Measurements from ENCODE around the gene EBF4. TPM values are rescaled to one million over a fixed set of nuclear protein-coding genes. Genes with fewer than 3 reads are reported as not detected.
A peak's percentile ranks its signal among the peaks of the same experiment; 100 is the strongest.

Gene EBF4
- total RNA-seq, 1 experiment from 2014 or later = not detected

DNA sequence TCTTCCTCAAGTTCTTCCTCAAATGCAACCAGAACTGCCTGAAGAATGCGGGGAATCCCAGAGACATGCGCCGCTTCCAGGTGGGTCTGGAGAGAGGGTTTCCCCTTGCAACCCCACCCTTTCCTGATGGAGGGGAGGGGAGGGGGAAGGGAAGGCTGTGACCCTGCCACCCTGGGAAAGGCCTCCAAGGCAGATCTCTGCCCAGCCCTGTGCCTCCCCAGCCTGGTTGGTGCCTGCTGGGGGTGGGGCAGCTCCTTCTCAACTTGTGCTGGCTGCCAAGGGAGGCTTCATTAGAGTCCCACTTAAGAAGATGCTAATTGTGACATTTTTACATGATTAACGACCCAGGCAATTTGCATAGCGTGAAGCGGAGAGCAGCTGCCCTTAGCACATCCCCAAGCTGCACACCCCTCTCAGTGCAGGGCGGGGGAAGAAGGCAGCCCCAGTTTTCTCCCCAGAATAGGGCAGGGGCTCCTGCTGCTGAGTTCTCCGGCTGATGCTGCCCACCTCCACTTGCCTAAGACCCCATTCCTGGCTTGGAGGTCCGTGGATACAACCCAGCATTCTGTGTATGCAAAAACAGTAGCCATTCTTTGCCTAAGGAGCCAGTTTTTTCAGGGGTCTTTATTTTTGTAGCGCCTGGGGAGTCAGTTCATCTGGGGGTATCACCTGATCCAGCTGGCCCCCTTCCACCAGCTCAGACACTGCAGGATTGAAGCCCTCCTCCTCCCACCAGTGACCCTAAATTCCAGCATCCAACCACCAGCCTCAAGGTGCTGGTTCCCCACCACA is 56.2 kb downstream of the EBF4 start:
- no peaks in the 10 kb centered on the region for H3K36me3 Mint-ChIP-seq (ENCODE audit: insufficient read depth, unreplicated experiment)
- TF ChIP-seq, protein P1, sequence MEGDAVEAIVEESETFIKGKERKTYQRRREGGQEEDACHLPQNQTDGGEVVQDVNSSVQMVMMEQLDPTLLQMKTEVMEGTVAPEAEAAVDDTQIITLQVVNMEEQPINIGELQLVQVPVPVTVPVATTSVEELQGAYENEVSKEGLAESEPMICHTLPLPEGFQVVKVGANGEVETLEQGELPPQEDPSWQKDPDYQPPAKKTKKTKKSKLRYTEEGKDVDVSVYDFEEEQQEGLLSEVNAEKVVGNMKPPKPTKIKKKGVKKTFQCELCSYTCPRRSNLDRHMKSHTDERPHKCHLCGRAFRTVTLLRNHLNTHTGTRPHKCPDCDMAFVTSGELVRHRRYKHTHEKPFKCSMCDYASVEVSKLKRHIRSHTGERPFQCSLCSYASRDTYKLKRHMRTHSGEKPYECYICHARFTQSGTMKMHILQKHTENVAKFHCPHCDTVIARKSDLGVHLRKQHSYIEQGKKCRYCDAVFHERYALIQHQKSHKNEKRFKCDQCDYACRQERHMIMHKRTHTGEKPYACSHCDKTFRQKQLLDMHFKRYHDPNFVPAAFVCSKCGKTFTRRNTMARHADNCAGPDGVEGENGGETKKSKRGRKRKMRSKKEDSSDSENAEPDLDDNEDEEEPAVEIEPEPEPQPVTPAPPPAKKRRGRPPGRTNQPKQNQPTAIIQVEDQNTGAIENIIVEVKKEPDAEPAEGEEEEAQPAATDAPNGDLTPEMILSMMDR (IDR thresholded peaks at IDR 0.05; ENCODE audit: unreplicated experiment) = no peak
- H3K4me3 Mint-ChIP-seq (ENCODE audit: unreplicated experiment) = no peak overlapping the region
- no peak for DNase-seq (ENCODE audit: unreplicated experiment)
- no peaks in the 10 kb centered on the region for H3K9me3 Mint-ChIP-seq (ENCODE audit: unreplicated experiment)
- intact Hi-C loops (cut with micrococcal nuclease) = no loop called here
- no peak overlapping the region for H3K27ac Mint-ChIP-seq (ENCODE audit: low read depth, unreplicated experiment)
- H3K27me3 Mint-ChIP-seq (ENCODE audit: insufficient read depth, unreplicated experiment) = peaks cover 30% of the 10 kb centered on the region
- peaks cover 6% of the 10 kb centered on the region for H3K4me1 Mint-ChIP-seq (ENCODE audit: insufficient read depth, unreplicated experiment)
- POLR2A ChIA-PET = no interaction called here
- BruUV-seq (replicated peaks) = no TSS peak
- CTCF ChIA-PET = no interaction called here

GRCh38 chr20:2749343-2749950 is 56.9 kb downstream of the EBF4 start:
- intact Hi-C loops (cut with micrococcal nuclease) = no loop called here
- TF ChIP-seq, protein P1 (IDR thresholded peaks at IDR 0.05; ENCODE audit: unreplicated experiment) = no peak
- Mint-ChIP-seq H3K4me3 (ENCODE audit: unreplicated experiment) (no peak overlapping the region), H3K36me3 (ENCODE audit: insufficient read depth, unreplicated experiment) (no peaks in the 10 kb centered on the region), H3K9me3 (ENCODE audit: unreplicated experiment) (no peaks in the 10 kb centered on the region), H3K4me1 (ENCODE audit: insufficient read depth, unreplicated experiment) (peaks cover 6% of the 10 kb centered on the region), H3K27ac (ENCODE audit: low read depth, unreplicated experiment) (no peak overlapping the region), H3K27me3 (ENCODE audit: insufficient read depth, unreplicated experiment) (peaks cover 37% of the 10 kb centered on the region)
- no TSS peak for BruUV-seq (replicated peaks)
- no peak for DNase-seq (ENCODE audit: unreplicated experiment)
- CTCF ChIA-PET = no interaction called here
- POLR2A ChIA-PET = no interaction called here

- no peak for DNase-seq (ENCODE audit: unreplicated experiment)
- H3K27ac Mint-ChIP-seq (ENCODE audit: low read depth, unreplicated experiment) = no peak overlapping the region
- CTCF ChIA-PET = no interaction called here
- no peak overlapping the region for H3K4me3 Mint-ChIP-seq (ENCODE audit: unreplicated experiment)
- intact Hi-C loops (cut with micrococcal nuclease) = no loop called here
- no peaks in the 10 kb centered on the region for H3K9me3 Mint-ChIP-seq (ENCODE audit: unreplicated experiment)
- H3K4me1 Mint-ChIP-seq (ENCODE audit: insufficient read depth, unreplicated experiment) = peaks cover 6% of the 10 kb centered on the region
- no peaks in the 10 kb centered on the region for H3K36me3 Mint-ChIP-seq (ENCODE audit: insufficient read depth, unreplicated experiment)
- no TSS peak for BruUV-seq (replicated peaks)
- POLR2A ChIA-PET = no interaction called here
- TF ChIP-seq, protein P1 (IDR thresholded peaks at IDR 0.05; ENCODE audit: unreplicated experiment) = no peak
- H3K27me3 Mint-ChIP-seq (ENCODE audit: insufficient read depth, unreplicated experiment) = peaks cover 43% of the 10 kb centered on the region
These were observed 57.4 kb downstream of the EBF4 start for GRCh38 chr20:2749951-2750490.

DNA sequence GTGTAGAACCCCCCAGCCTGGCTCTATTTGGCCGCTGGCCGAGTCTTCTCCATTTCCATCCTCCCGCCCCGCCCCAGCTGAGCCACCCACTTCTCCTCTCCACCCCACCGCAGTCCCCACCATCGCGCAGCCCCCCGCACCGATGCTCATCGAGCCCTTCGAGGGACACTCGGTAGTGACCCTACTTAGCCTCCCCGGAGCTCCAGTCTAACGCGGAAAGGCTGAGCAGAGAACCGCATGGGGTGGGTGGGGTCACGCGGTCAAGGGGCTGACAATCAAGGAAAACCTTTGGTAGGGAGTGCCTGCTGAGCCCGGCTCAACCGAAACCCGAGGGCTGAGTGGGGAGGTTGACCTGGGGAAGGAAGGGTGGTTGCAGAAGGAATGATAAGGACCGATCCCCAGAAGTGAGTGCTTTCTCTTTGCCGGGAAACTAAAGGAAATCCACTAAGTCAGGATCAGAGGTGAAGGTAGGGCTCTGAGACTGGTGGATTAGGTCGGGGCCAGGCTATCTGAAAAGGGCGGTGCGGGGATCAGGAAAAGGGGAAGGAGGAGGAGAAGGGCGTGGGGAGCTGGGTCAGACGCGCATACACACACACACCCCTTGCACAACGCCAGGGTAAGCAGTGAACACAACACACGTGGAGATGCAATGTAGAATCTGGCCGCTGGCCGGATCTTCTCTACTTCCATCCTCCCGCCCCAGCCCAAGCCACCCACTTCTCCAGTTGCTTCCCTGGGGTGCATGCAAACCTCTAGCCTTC is 58.1 kb downstream of the EBF4 start:
- DNase-seq (ENCODE audit: unreplicated experiment) = peak; percentile 45
- Mint-ChIP-seq H3K4me1 (ENCODE audit: insufficient read depth, unreplicated experiment) (peaks cover 6% of the 10 kb centered on the region), H3K9me3 (ENCODE audit: unreplicated experiment) (no peaks in the 10 kb centered on the region), H3K27me3 (ENCODE audit: insufficient read depth, unreplicated experiment) (peaks cover 49% of the 10 kb centered on the region), H3K36me3 (ENCODE audit: insufficient read depth, unreplicated experiment) (no peaks in the 10 kb centered on the region), H3K27ac (ENCODE audit: low read depth, unreplicated experiment) (no peak overlapping the region), H3K4me3 (ENCODE audit: unreplicated experiment) (peak overlapping the region; percentile 29)
- ChIA-PET POLR2A (no interaction called here), CTCF (no interaction called here)
- TF ChIP-seq, protein P1 (IDR thresholded peaks at IDR 0.05; ENCODE audit: unreplicated experiment) = no peak
- intact Hi-C loops (cut with micrococcal nuclease) = no loop called here
- BruUV-seq (replicated peaks) = no TSS peak

All from MCF 10A (cell line).